ENCODE measurements around the gene OR10K2.

OR10K2 gene

GRCh38 chr1:158371188-158371953 is 54.7 kb downstream of the OR10K2 start:
- Histone ChIP-seq H3K4me1 (ENCODE audit: control insufficient read depth, insufficient read depth, low read length, unreplicated experiment) (no peaks in the 10 kb centered on the region), H3K27me3 (ENCODE audit: insufficient read depth, low read length) (no peaks in the 10 kb centered on the region), H3K36me3 (ENCODE audit: insufficient read depth, low read length) (no peaks in the 10 kb centered on the region), H3K79me2 (ENCODE audit: control insufficient read depth, insufficient read depth, low read length, unreplicated experiment) (no peaks in the 10 kb centered on the region), H2AFZ (ENCODE audit: low read length, unreplicated experiment) (no peak overlapping the region), H3K4me3 (ENCODE audit: low read depth, low read length) (no peak overlapping the region), H3K27ac (ENCODE audit: low read depth, low read length) (no peak overlapping the region)

Data from ACC112 (cell line).